SK-N-SH (cell line): ENCODE results near the gene KCNJ5. TPM values are rescaled to one million over a fixed set of nuclear protein-coding genes. Genes with fewer than 3 reads are reported as not detected.

Experiments used
- CTCF ChIA-PET: fragments of 300-600, 350-600 bp; formaldehyde crosslinking; extraction: SDS; loops from one replicate; lab custom pipeline; 2021; lab: Yijun Ruan, JAX
- POLR2A ChIA-PET: fragments of 350-600 bp; sonication (Branson Sonifier 250); formaldehyde crosslinking; extraction: SDS; loops from one replicate; lab custom pipeline; 2020; ENCODE audit warnings: antibody characterized with exemption, inconsistent platforms; lab: Yijun Ruan, JAX
- DNase-seq: peaks from one replicate; pipeline ENCODE4 v3.0.0; 2012
- H2AFZ ChIP-seq: fragments of 200-600 bp; sonication (generic); 2 replicates; pipeline ENCODE4 v1.8.1; 2016; ENCODE audit warnings: antibody characterized with exemption, mild to moderate bottlenecking, low read depth
- H3F3A ChIP-seq: fragments of 200-600 bp; sonication (generic); replicated peaks from 2 replicates; pipeline ENCODE3; 2016; ENCODE audit warnings: antibody characterized with exemption, mild to moderate bottlenecking; ENCODE audit not compliant: insufficient read depth
- H3K27ac ChIP-seq, 2 experiments: fragments of 200-500 bp in 1 of 2; fragments of 200-600 bp in 1 of 2; sonication (Bioruptor generic) in 1 of 2; sonication (generic), shearing (Covaris generic) in 1 of 2; 2 replicates each; pipeline versions ENCODE4 v1.5.1 to v1.6.1; 2014 to 2016; ENCODE audit warnings: low read depth in 2 of 2, inconsistent platforms in 1 of 2, low read length in 1 of 2, mild to moderate bottlenecking in 1 of 2, mixed read lengths in 1 of 2
- H3K27me3 ChIP-seq: fragments of 200-600 bp; sonication (generic), shearing (Covaris generic); 2 replicates; pipeline ENCODE4 v1.6.1; 2016; ENCODE audit warnings: mixed run types; ENCODE audit not compliant: insufficient read depth
- H3K36me3 ChIP-seq, 2 experiments: fragments of 200-500 bp in 1 of 2; fragments of 200-600 bp in 1 of 2; sonication (Bioruptor generic) in 1 of 2; sonication (generic) in 1 of 2; replicated peaks in 1 of 2; 2 replicates each; pipeline versions ENCODE3 to v1.5.1; 2014 to 2016; ENCODE audit warnings: low read length in 1 of 2, mild to moderate bottlenecking in 1 of 2; ENCODE audit not compliant: insufficient read depth in 2 of 2, control insufficient read depth in 1 of 2
- H3K4me1 ChIP-seq, 2 experiments: fragments of 200-500 bp in 1 of 2; fragments of 200-600 bp in 1 of 2; sonication (Bioruptor generic) in 1 of 2; sonication (generic), shearing (Covaris generic) in 1 of 2; 2 replicates each; pipeline versions ENCODE4 v1.5.1 to v1.6.1; 2014 to 2016; ENCODE audit warnings: low read depth in 1 of 2, low read length in 1 of 2, mixed run types in 1 of 2; ENCODE audit not compliant: insufficient read depth in 2 of 2, control insufficient read depth in 1 of 2
- H3K4me2 ChIP-seq: fragments of 200-600 bp; sonication (generic), shearing (Covaris generic); 2 replicates; pipeline ENCODE4 v1.6.1; 2017; ENCODE audit warnings: mixed run types
- H3K4me3 ChIP-seq, 2 experiments: fragments of 200-500 bp in 1 of 2; fragments of 200-600 bp in 1 of 2; sonication (Bioruptor generic) in 1 of 2; sonication (generic), shearing (Covaris generic) in 1 of 2; 2 replicates each; pipeline versions ENCODE4 v1.5.1 to v1.8.1; 2014 to 2016; ENCODE audit warnings: low read depth in 2 of 2, inconsistent platforms in 1 of 2, low read length in 1 of 2, mild to moderate bottlenecking in 1 of 2, mixed read lengths in 1 of 2, moderate library complexity in 1 of 2
- H3K79me2 ChIP-seq: fragments of 200-600 bp; sonication (generic); 2 replicates; pipeline ENCODE4 v1.8.1; 2017; ENCODE audit warnings: mild to moderate bottlenecking; ENCODE audit not compliant: insufficient read depth
- H3K9ac ChIP-seq: fragments of 200-600 bp; sonication (generic); 2 replicates; pipeline ENCODE4 v1.6.1; 2017; ENCODE audit warnings: mixed run types
- H3K9me2 ChIP-seq: fragments of 200-600 bp; sonication (generic); 2 replicates; pipeline ENCODE4 v1.6.1; 2017; ENCODE audit warnings: mixed run types
- H3K9me3 ChIP-seq: fragments of 200-600 bp; sonication (generic); 2 replicates; pipeline ENCODE4 v1.6.1; 2017; ENCODE audit warnings: mixed run types, mild to moderate bottlenecking, moderate library complexity
- H4K20me1 ChIP-seq: fragments of 200-600 bp; sonication (generic); 2 replicates; pipeline ENCODE4 v1.6.1; 2017; ENCODE audit warnings: mild to moderate bottlenecking, mixed run types; ENCODE audit not compliant: insufficient read depth
- CTCF ChIP-seq: fragments of 200-600 bp; sonication (generic); IDR thresholded peaks from 2 replicates; pipeline ENCODE4 v1.6.1; 2017; ENCODE audit warnings: antibody characterized with exemption, mild to moderate bottlenecking, moderate library complexity
- EP300 ChIP-seq, 2 experiments: IDR thresholded peaks; 2 replicates each; pipeline versions ENCODE4 v1.4.0 to v1.6.1; 2012; ENCODE audit warnings: borderline replicate concordance in 1 of 2, low read depth in 1 of 2, low read length in 1 of 2
- GABPA ChIP-seq: IDR thresholded peaks from 2 replicates; pipeline ENCODE4 v1.4.0; 2012; ENCODE audit warnings: low read depth, mild to moderate bottlenecking
- IRF3 ChIP-seq: fragments of 150-350 bp; IDR thresholded peaks from 2 replicates; pipeline ENCODE4 v1.6.1; 2016; ENCODE audit warnings: mild to moderate bottlenecking, low read depth, low read length
- RAD21 ChIP-seq: IDR thresholded peaks from 2 replicates; pipeline ENCODE4 v1.6.1; 2012; ENCODE audit warnings: mild to moderate bottlenecking, low read length
- REST ChIP-seq: IDR thresholded peaks from 2 replicates; pipeline ENCODE4 v1.6.1; 2012; ENCODE audit warnings: mild to moderate bottlenecking, low read depth, low read length, moderate library complexity
- SMC3 ChIP-seq: IDR thresholded peaks from 2 replicates; pipeline ENCODE4 v1.6.1; 2012; ENCODE audit warnings: low read depth, low read length, improper control_type of control experiment
- TAF1 ChIP-seq: IDR thresholded peaks from 2 replicates; pipeline ENCODE4 v1.6.1; 2012; ENCODE audit warnings: low read depth, mild to moderate bottlenecking, low read length, moderate library complexity, borderline replicate concordance
- TCF12 ChIP-seq: IDR thresholded peaks from 2 replicates; pipeline ENCODE4 v1.4.0; 2012
- USF1 ChIP-seq: IDR thresholded peaks from 2 replicates; pipeline ENCODE4 v1.4.0; 2012; ENCODE audit warnings: low read depth, borderline replicate concordance
- USF2 ChIP-seq: fragments of 150-350 bp; IDR thresholded peaks from 2 replicates; pipeline ENCODE4 v1.6.1; 2017; ENCODE audit warnings: antibody characterized with exemption, low read length, low read depth, borderline replicate concordance
- WGBS: methylation state at CpG from one replicate; pipeline ENCODE4 v1.1.6; 2017; ENCODE audit warnings: low lambda C conversion rate; 5-methylcytosine and 5-hydroxymethylcytosine counted together
- polyA plus RNA-seq, 3 experiments: library from polyadenylated mRNA; depleted of rRNA; stranded (reverse); fragments of >200 nt; gene quantifications; 2 replicates each; pipeline ENCODE4 v1.2.3, GENCODE V29; 2012

The KCNJ5 gene
- polyA plus RNA-seq, 1 of the 3 experiments (the other 2 are of a cell fraction) = 0.03 TPM

GRCh38 chr11:128886406-128887124 is 4.6 kb upstream of the KCNJ5 start:
- H3K36me3 ChIP-seq = no peaks in the 10 kb centered on the region
- no peaks in the 10 kb centered on the region for H3K79me2 ChIP-seq
- peaks cover 17% of the 10 kb centered on the region; the same call in 1 of the 2 replicates for H3K27me3 ChIP-seq
- H3K9me2 ChIP-seq = no peaks in the 10 kb centered on the region
- H3K27ac ChIP-seq = no peak overlapping the region
- CTCF ChIA-PET = interaction anchor here (0.6 to 13.1 kb wide), 22 partner anchors 7 to 866 kb away, joined by 3 to 872 read pairs (median 4); partner anchors contain the start of gene TP53AIP1
- no peak overlapping the region for H3K4me3 ChIP-seq
- H3K9me3 ChIP-seq = no peaks in the 10 kb centered on the region
- WGBS = 75% methylated on average over 3 of the region's 5 CpGs
- peaks cover 0 to 11% of the 10 kb centered on the region in 2 experiments; a peak in 1 of 4 replicates for H3K4me1 ChIP-seq
- H3F3A ChIP-seq = no peaks in the 10 kb centered on the region
- H3K4me2 ChIP-seq = no peak overlapping the region
- TF ChIP-seq USF1 (no peak), GABPA (no peak), TCF12 (no peak), EP300 (IDR thresholded peaks at IDR 0.05; ENCODE audit: borderline replicate concordance in 1 of 2, low read depth in 1 of 2, low read length in 1 of 2) (no peak), CTCF (peak; percentile 35), RAD21 (peak; percentile 64), SMC3 (peak; percentile 52; the same call in 1 of the 2 replicates)
- no peak overlapping the region for H2AFZ ChIP-seq
- DNase-seq = peak; percentile 62
- no peak overlapping the region for H3K9ac ChIP-seq
- POLR2A ChIA-PET = no interaction called here
- no peaks in the 10 kb centered on the region for H4K20me1 ChIP-seq

GRCh38 chr11:128888034-128888985 is 2.8 kb upstream of the KCNJ5 start:
- Histone ChIP-seq H4K20me1 (no peaks in the 10 kb centered on the region), H3K9ac (no peak overlapping the region), H3F3A (no peaks in the 10 kb centered on the region), H3K27me3 (peaks cover 11% of the 10 kb centered on the region; the same call in 1 of the 2 replicates), H3K27ac (no peak overlapping the region), H3K4me3 (no peak overlapping the region), H3K4me1 (peaks cover 0 to 11% of the 10 kb centered on the region in 2 experiments; a peak in 1 of 4 replicates), H3K4me2 (no peak overlapping the region), H3K9me3 (no peaks in the 10 kb centered on the region), H3K79me2 (no peaks in the 10 kb centered on the region), H3K9me2 (no peaks in the 10 kb centered on the region), H3K36me3 (no peaks in the 10 kb centered on the region), H2AFZ (no peak overlapping the region)
- ChIA-PET POLR2A (no interaction called here), CTCF (interaction anchor here (13.1 kb wide), 2 partner anchors 21 to 60 kb away, joined by 201 to 872 read pairs; partner anchors contain the start of gene TP53AIP1)
- no peak for DNase-seq
- WGBS = 89% methylated on average over 15 of the region's 15 CpGs
- TF ChIP-seq USF2 = no peak
- TF ChIP-seq REST = no peak
- TF ChIP-seq TAF1 = no peak
- no peak for TF ChIP-seq IRF3
